Omental fat pad (tissue), 4 donors: Measurements from ENCODE around the gene GMDS. TPM values are rescaled to one million over a fixed set of nuclear protein-coding genes. Genes with fewer than 3 reads are reported as not detected.

Source experiments
- ATAC-seq: fragments of 150-250 bp; one replicate; pipeline ENCODE4 v1.9.1; 2016; ENCODE audit warnings: mild to moderate bottlenecking, moderate library complexity; ENCODE audit not compliant: low FRiP score
- DNase-seq: peaks from one replicate; pipeline ENCODE4 v3.0.0-alpha.2; 2019; ENCODE audit warnings: low spot score
- total RNA-seq, 4 donors: library from RNA; depleted of rRNA; stranded (reverse); fragments of >200 nt; gene quantifications; one replicate each; pipeline ENCODE4 v1.1.0, GENCODE V29; 2016
- TF ChIP-seq, protein P1 (sequence below), 3 donors: fragments of 450-650 bp; IDR thresholded peaks; one replicate each; pipeline ENCODE4 v1.5.1; 2016 to 2017; ENCODE audit warnings: antibody characterized with exemption in 3 of 3, mild to moderate bottlenecking in 3 of 3, moderate library complexity in 2 of 3

Gene GMDS
- total RNA-seq, 4 donors from 2014 or later, result 5.6 to 20.6 (median 10.7) TPM

DNA sequence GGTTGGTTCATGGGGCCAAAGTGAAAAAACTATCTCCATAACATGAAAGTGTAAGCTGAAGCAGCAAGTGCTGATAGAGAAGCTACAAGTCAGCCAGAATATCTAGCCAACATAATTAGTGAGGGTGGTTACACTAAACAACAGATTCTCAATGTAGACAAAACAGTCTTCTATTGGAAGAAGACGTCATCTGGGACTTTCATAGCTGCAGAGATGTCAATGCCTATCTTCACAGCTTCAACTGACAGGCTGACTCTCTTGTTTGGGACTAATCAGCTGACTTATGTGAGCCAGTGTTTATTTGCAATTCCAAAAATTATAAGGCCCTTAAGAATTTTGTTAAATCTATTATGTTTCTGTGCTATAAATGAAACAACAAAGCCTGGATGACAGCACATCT is 63.2 kb downstream of the GMDS start:
- TF ChIP-seq, protein P1, sequence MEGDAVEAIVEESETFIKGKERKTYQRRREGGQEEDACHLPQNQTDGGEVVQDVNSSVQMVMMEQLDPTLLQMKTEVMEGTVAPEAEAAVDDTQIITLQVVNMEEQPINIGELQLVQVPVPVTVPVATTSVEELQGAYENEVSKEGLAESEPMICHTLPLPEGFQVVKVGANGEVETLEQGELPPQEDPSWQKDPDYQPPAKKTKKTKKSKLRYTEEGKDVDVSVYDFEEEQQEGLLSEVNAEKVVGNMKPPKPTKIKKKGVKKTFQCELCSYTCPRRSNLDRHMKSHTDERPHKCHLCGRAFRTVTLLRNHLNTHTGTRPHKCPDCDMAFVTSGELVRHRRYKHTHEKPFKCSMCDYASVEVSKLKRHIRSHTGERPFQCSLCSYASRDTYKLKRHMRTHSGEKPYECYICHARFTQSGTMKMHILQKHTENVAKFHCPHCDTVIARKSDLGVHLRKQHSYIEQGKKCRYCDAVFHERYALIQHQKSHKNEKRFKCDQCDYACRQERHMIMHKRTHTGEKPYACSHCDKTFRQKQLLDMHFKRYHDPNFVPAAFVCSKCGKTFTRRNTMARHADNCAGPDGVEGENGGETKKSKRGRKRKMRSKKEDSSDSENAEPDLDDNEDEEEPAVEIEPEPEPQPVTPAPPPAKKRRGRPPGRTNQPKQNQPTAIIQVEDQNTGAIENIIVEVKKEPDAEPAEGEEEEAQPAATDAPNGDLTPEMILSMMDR (IDR thresholded peaks at IDR 0.05), result no peak
- no peak for DNase-seq
- no peak for ATAC-seq

DNA sequence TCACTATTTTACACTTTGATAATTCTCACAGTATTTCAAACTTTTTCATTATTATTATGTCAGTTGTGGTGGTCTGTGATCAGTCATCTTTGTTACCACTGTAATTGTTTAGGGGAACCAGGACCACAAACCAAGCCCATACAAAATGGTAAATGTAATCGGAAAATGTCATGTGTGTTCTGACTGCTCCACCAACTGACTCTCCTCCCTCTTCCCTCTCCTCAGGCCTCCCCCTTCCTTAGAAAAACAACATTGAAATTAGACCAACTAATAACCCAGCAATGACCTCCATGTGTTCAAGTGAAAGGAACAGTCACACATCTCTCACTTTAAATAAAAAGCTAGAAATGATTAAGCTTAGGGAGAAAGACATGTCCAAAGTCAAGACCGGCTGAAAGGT is 63.8 kb downstream of the GMDS start:
- no peak for ATAC-seq
- TF ChIP-seq, protein P1 (IDR thresholded peaks at IDR 0.05), result no peak
- DNase-seq, result no peak

DNA sequence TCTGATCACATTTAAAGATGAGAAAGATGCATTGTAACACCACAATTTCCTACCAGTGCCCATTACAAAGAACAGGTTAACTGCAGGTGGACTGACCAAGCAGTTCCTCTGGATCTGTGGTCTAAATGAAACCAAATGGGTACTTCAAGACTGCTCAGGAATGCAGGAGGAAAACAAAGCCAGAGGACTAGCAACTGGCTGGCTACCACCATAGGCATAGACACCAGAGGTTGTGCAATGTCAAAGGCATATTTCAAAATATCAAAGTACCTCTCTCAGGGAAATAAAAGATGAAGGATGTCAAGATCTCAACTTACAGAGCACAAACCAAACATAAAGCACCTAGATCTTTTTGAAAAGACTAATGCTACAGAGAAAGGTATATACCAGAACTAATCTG is 65.5 kb downstream of the GMDS start:
- DNase-seq (no peak), ATAC-seq (no peak)
- TF ChIP-seq, protein P1 (IDR thresholded peaks at IDR 0.05), result no peak

DNA sequence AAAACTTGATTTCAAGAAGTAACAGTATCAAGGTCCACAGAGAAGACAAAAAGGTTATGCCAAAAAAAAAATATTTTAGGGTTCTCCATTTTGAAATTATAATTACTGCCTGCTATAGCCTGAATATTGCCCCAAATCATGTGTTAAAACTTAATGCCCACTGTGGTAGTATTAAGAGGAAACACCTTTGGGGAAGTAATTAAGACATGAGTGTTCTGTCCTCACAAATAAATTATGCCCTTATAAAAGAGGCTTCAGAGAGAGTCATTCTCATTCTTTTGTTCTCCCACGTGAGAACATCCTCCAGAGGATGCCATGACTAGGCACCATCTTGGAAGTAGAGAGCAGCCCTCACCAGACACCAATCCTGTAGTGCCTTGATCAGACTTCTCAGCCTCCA is 66.2 kb downstream of the GMDS start:
- ATAC-seq (no peak), DNase-seq (no peak)
- TF ChIP-seq, protein P1 (IDR thresholded peaks at IDR 0.05), result no peak

DNA sequence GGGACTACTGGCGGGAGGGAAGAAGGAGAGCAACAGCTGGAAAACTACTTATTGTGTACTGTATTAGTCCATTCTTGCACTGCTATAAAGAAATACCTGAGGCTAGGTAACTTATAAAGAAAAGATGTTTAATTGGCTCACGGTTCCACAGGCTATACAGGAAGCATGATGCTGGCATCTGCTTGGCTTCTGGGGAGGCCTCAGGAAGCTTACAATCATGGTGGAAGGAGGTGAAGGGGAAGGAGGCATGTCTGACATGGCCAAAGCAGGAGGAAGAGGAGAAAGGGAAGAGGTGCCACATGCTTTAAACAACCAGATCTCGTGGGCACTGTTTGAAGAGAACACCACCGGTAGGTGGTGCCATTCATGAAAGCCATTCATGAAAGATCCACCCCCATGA is 67.3 kb downstream of the GMDS start:
- TF ChIP-seq, protein P1 (IDR thresholded peaks at IDR 0.05), result no peak
- DNase-seq, result no peak
- ATAC-seq, result no peak

DNA sequence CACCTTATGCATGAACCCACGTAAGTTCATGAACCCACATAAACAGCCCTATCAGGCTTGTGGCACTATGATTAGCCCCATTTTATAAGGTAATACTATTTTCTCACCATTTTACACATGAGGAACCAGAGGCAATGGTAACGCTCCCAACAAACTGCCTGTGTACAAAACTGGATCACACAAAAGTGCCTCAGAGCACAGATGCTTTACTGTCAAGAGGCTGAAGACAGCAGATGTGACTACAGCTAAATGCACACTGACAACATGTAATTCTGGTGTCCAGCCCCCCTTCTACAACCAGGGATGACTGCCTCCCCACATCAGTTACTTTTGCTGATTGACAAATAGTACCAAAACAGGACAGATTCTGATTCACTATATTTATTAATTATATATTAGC is 69.6 kb downstream of the GMDS start:
- ATAC-seq (no peak), DNase-seq (no peak)
- TF ChIP-seq, protein P1 (IDR thresholded peaks at IDR 0.05), result no peak

DNA sequence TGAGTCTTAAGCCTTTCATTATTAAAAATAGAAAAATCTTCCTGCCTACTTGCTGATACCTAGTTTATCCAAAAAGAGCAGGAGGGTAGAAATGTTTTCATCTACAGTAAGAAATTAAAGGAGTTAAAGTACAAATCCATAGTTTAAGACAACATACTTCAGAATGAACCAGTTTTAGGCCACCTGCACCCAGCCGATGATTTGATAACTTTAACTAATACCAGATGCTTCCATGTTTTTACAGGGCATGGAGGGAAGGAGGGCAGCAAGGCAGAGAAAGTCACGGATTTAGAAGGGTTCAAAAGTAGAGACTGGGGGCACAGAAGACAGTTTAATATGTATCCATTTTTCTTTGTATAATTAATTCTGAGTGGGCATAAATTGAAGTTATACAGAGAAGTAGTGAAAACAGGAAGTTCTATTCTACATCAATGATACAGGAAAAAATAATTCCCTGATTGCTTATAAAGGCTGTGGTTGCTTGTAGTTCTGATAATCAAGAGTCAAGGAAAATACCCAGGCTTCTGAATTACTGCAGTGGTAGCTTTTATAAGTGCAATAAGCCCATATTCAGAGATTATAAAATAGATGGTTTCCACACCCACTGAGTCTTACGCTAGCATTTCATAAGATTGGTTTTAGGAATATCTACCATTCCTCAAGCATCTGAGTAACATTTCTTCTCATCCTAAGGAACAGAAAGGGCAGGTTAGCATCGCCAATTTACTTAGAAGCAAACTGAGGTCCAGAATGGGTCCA is 72.0 kb downstream of the GMDS start:
- no peak for ATAC-seq
- TF ChIP-seq, protein P1 (IDR thresholded peaks at IDR 0.05), result no peak
- no peak for DNase-seq
